GM15510 (cell line): ENCODE data around the gene RUSC1.

Source experiments
- POLR2A ChIP-seq: IDR thresholded peaks from 3 replicates; pipeline ENCODE4 v1.6.1; 2011; ENCODE audit warnings: borderline replicate concordance; ENCODE audit not compliant: insufficient read length; ENCODE audit errors: extremely low read depth

RUSC1 gene

GRCh38 chr1:155320661-155321617 lies at the start of gene RUSC1:
RUSC1 (plus strand) TSS chr1:155320894; CDS start chr1:155321774, 880 bp downstream.
- peak; percentile 52 for TF ChIP-seq POLR2A

GRCh38 chr1:155272466-155273342 lies 48.0 kb upstream of the RUSC1 start:
- TF ChIP-seq POLR2A: no peak

GRCh38 chr1:155273343-155274245 lies 47.1 kb upstream of the RUSC1 start, which contains the start of gene CLK2:
CLK2 (minus strand) TSS chr1:155273504; CDS start chr1:155270977, 2,527 bp downstream.
- TF ChIP-seq POLR2A: peak; percentile 94

DNA sequence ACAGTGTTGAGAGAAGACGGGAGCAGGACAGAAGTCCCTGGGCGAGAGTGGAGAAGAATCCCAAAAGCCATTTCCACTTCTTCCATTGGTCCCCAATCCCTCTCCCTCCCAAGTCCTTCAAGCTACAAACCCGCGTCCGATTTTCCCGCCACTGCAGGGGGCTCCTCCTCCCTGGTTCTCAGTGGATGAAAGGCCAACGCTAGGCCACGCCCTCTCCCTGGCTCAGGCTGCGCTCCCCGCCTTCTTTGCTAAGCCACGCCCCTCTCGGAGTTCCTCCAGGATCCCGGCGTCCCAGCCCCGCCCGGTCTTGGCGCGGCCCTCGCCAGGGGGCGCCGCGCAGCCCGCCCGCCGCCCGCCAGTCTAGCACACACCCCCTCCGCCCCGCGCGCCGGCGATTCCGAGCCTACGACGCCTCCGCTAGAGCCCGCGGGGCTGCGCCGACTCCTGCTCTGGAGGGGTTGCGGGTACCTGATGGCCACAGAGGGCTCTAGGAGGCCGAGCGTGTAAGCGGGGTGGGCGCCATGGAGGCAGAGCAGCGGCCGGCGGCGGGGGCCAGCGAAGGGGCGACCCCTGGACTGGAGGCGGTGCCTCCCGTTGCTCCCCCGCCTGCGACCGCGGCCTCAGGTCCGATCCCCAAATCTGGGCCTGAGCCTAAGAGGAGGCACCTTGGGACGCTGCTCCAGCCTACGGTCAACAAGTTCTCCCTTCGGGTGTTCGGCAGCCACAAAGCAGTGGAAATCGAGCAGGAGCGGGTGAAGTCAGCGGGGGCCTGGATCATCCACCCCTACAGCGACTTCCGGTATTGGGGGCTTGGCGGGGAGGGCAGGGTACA lies 43.4 kb upstream of the RUSC1 start, which contains the start of gene HCN3:
TSS of gene HCN3 (plus strand) at position 394 of the 832 bp plus-strand sequence. CDS start at position 522, 128 bp downstream.
- no peak for TF ChIP-seq POLR2A

DNA sequence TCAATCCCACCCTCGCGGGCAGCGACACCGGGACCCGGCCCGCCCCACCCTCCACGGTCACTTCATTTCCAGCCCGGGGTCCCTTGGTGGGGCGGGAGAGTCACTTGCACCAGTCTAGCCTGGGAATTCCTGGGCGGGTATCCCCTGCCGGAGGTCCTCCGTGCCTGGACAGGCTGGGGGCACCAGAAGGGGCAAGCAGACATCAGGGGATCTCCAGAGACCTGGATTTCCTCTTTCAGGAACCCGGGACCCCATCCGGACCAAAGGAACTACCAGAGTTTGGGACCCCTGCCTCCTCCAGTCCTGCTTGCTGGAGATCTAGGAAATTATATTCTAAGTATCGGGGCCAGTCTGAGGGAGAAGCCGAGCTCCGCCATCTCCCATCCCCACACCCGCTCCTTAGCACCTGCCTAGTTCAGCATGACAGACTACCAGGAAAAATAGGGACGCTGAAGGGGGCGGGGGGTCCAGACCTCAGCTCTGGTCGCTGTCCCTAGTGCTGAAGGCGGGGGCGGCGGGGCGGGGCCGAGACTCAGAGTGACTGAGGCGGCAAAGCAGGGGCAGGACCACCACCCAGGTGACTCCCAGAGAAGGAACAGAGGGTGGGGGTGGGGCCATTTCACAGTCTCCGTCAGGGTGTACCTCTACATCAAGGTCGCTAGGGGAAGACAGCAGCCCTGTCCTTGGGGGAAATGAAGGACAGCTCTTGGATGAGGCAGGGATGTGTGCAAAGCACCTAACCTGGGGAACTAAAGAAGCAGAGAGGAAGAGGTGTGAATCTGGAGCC lies 42.6 kb upstream of the RUSC1 start:
- no peak for TF ChIP-seq POLR2A

DNA sequence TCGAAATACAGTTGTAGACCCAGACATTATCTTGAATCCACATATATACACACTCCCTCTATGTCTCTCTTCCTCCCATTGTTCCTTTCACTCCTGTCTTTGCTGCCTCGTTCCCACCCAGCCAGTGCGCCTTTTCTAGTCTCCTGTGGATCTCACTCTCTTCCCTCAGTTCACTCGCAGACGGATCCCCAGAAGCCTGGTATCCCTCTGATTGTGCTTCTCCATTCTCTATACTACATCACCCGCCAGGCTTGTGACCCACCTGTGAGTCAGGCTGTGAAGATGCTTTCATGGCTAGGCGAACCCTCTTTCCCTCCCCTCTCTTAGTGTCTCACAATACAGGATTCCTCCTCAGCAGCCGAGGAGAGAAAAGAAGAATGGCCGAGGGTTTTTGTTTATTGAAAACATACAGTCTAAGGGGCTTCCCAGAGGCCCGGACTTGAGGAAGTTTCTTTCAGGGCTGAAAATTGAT lies 42.0 kb upstream of the RUSC1 start:
- no peak for TF ChIP-seq POLR2A

GRCh38 chr1:155279268-155279667 lies 41.4 kb upstream of the RUSC1 start:
- TF ChIP-seq POLR2A: no peak

GRCh38 chr1:155282488-155283091 lies 38.1 kb upstream of the RUSC1 start:
- TF ChIP-seq POLR2A: no peak

- no peak for TF ChIP-seq POLR2A
Observed at GRCh38 chr1:155284476-155284875, 36.2 kb upstream of the RUSC1 start.

DNA sequence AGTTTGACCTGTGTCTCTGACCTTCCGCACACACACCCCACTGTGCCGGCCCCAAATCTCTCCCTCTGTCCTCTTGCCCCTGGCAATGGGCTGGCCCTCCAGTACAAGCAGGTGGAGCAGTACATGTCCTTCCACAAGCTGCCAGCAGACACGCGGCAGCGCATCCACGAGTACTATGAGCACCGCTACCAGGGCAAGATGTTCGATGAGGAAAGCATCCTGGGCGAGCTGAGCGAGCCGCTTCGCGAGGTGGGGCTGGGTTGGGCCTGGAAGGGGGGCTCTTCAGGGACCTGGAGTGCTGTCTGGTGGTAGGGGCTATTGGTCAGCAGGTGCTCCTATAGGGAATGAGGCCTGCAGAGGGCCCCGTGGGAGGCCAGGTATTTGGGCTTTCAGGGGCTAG lies 35.6 kb upstream of the RUSC1 start:
- no peak for TF ChIP-seq POLR2A

- no peak for TF ChIP-seq POLR2A
Observed at GRCh38 chr1:155285631-155286044, 35.1 kb upstream of the RUSC1 start.

DNA sequence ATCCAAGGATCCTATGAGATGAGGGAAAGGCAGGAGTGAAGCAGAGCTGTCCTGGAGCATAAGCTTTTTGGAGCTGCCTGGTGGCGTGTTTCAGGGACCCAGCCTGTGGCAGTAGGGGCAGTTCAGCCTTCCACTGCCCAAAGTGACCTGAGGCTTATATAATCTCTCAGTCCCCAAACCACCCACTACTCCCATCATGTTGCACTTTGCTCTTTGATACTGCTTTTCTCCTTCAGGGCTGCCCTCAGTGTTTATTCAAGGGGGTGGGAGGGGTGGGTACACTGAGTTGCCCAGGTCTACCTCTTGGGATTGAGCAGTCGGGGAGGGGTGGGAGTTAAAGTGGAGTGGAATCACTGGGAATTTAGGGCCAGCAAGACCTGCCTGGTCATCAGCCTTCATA lies 34.1 kb upstream of the RUSC1 start:
- TF ChIP-seq POLR2A: no peak

DNA sequence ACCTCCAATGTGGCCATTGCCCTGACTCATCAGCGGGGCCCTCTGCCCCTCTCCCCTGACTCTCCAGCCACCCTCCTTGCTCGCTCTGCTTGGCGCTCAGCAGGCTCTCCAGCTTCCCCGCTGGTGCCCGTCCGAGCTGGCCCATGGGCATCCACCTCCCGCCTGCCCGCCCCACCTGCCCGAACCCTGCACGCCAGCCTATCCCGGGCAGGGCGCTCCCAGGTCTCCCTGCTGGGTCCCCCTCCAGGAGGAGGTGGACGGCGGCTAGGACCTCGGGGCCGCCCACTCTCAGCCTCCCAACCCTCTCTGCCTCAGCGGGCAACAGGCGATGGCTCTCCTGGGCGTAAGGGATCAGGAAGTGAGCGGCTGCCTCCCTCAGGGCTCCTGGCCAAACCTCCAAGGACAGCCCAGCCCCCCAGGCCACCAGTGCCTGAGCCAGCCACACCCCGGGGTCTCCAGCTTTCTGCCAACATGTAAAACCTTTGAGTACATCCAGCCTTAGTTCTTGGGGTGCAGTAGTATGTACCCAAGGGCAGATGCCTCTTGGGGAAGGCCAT lies 32.6 kb upstream of the RUSC1 start:
- no peak for TF ChIP-seq POLR2A
